A549 (cell line): ENCODE measurements around the gene EEFSEC. TPM values are rescaled to one million over a fixed set of nuclear protein-coding genes. Genes with fewer than 3 reads are reported as not detected.

Experiments
- ATAC-seq, 2 experiments: fragments of 200-7000 bp in 1 of 2; fragments of >200 bp in 1 of 2; cut with Nextera tagmentation in 1 of 2; cut with Tn5 transposase in 1 of 2; 3 replicates each; pipeline versions ENCODE4 v1.8.0 to v1.9.1; 2018 to 2020; ENCODE audit warnings: mild to moderate bottlenecking in 1 of 2, moderate library complexity in 1 of 2
- CTCF ChIA-PET: fragments of 300-600 bp; sonication (Branson Sonifier 250); formaldehyde crosslinking; extraction: SDS; loops from one replicate; lab custom pipeline; 2021; ENCODE audit warnings: antibody characterized with exemption, inconsistent platforms; lab: Yijun Ruan, JAX
- POLR2A ChIA-PET: fragments of 350-600 bp; formaldehyde crosslinking; extraction: SDS; loops from one replicate; lab custom pipeline; 2021; ENCODE audit warnings: antibody characterized with exemption, inconsistent platforms; lab: Yijun Ruan, JAX
- DNase-seq, 2 experiments: peaks; one replicate each; pipeline versions ENCODE4 v3.0.0 to v3.0.0-alpha.2; 2011 to 2016; ENCODE audit warnings: low read depth in 1 of 2, low spot score in 1 of 2
- FAIRE-seq: peaks from 2 replicates; lab custom pipeline; 2011; peaks lifted over from hg19 to GRCh38; lab: Jason Lieb, UNC
- H3K27ac ChIP-seq, 2 experiments: fragments of >200 bp; sonication (Bioruptor Twin); formaldehyde crosslinking; 3 replicates each; pipeline ENCODE4 v1.5.1; 2016 to 2017
- H3K4me1 ChIP-seq: fragments of >200 bp; sonication (Bioruptor Twin); formaldehyde crosslinking; 3 replicates; pipeline ENCODE4 v1.6.1; 2016
- H3K4me2 ChIP-seq: fragments of >200 bp; sonication (Bioruptor Twin); formaldehyde crosslinking; 3 replicates; pipeline ENCODE4 v1.6.1; 2016
- H3K4me3 ChIP-seq: fragments of >200 bp; sonication (Bioruptor Twin); formaldehyde crosslinking; 3 replicates; pipeline ENCODE4 v1.5.1; 2016
- H3K9me3 ChIP-seq: fragments of >200 bp; sonication (Bioruptor Twin); formaldehyde crosslinking; 3 replicates; pipeline ENCODE4 v1.6.1; 2016
- BHLHE40 ChIP-seq: IDR thresholded peaks from 2 replicates; pipeline ENCODE4 v1.6.1; 2012; ENCODE audit warnings: low read depth, low read length, inconsistent platforms
- CBX2 ChIP-seq: fragments of 200-600 bp; sonication (generic); IDR thresholded peaks from 2 replicates; pipeline ENCODE4 v1.6.1; 2016; ENCODE audit warnings: low read depth, mild to moderate bottlenecking, borderline replicate concordance
- CBX8 ChIP-seq: fragments of 200-600 bp; sonication (generic); IDR thresholded peaks from 2 replicates; pipeline ENCODE4 v1.6.1; 2016
- EHMT2 ChIP-seq: fragments of 200-600 bp; sonication (generic); IDR thresholded peaks from 2 replicates; pipeline ENCODE4 v1.6.1; 2016; ENCODE audit warnings: antibody characterized with exemption, low read depth, mild to moderate bottlenecking, moderate library complexity
- GATA3 ChIP-seq: IDR thresholded peaks from 2 replicates; pipeline ENCODE4 v1.6.1; 2012; ENCODE audit warnings: borderline replicate concordance
- JUN ChIP-seq, 2 experiments: fragments of >200 bp; sonication (Bioruptor Twin); formaldehyde crosslinking; IDR thresholded peaks; 2 replicates in 1 of 2; 3 replicates in 1 of 2; pipeline ENCODE4 v1.6.1; 2016 to 2017
- KDM5A ChIP-seq: fragments of 200-600 bp; sonication (generic); IDR thresholded peaks from 2 replicates; pipeline ENCODE4 v1.6.1; 2016; ENCODE audit warnings: antibody characterized with exemption, mild to moderate bottlenecking
- PHF8 ChIP-seq: fragments of 200-600 bp; sonication (generic); IDR thresholded peaks from 2 replicates; pipeline ENCODE4 v1.6.1; 2016; ENCODE audit warnings: low read depth, mild to moderate bottlenecking, antibody characterized with exemption, moderate library complexity, borderline replicate concordance
- POLR2AphosphoS2 ChIP-seq: conservative IDR thresholded peaks from 2 replicates; pipeline ENCODE4 v1.6.1; 2012; ENCODE audit warnings: low read length, improper control_type of control experiment, inconsistent platforms
- RNF2 ChIP-seq: fragments of 200-600 bp; sonication (generic); IDR thresholded peaks from 2 replicates; pipeline ENCODE4 v1.6.1; 2016; ENCODE audit warnings: low read depth, mild to moderate bottlenecking, antibody characterized with exemption, moderate library complexity, borderline replicate concordance
- SMC3 ChIP-seq: fragments of >200 bp; sonication (Bioruptor Twin); formaldehyde crosslinking; IDR thresholded peaks from 3 replicates; pipeline ENCODE4 v1.6.1; 2018; ENCODE audit warnings: inconsistent platforms
- ZNF302 ChIP-seq: fragments of 250-450 bp; sonication (Bioruptor Pico); IDR thresholded peaks from 2 replicates; pipeline ENCODE4 v1.9.0; 2021; ENCODE audit warnings: inconsistent platforms, mild to moderate bottlenecking, moderate library complexity
- WGBS: methylation state at CpG from one replicate; pipeline ENCODE4 v1.1.6; 2017; ENCODE audit errors: missing lambda C conversion rate; 5-methylcytosine and 5-hydroxymethylcytosine counted together
- polyA plus RNA-seq, 4 experiments: library from polyadenylated mRNA; depleted of rRNA in 3 of 4; stranded (reverse); fragments of >200 nt; fragmentation: RNase III in 1 of 4; extraction: RNeasy Plus Mini Kit Qiagen cat#74134 plus additional on column Dnase treatment in 1 of 4; gene quantifications; 2 replicates in 3 of 4; 3 replicates in 1 of 4; pipeline ENCODE4 v1.2.3, GENCODE V29; 2011 to 2017
- TF ChIP-seq, protein P1 (sequence below): fragments of >200 bp; sonication (Bioruptor Twin); formaldehyde crosslinking; IDR thresholded peaks from 2 replicates; pipeline ENCODE4 v1.6.1; 2016
- TF ChIP-seq, protein P2 (sequence below): IDR thresholded peaks from 2 replicates; pipeline ENCODE4 v1.6.1; 2012
- TF ChIP-seq, protein P3 (sequence below): fragments of >200 bp; sonication (Bioruptor Twin); formaldehyde crosslinking; IDR thresholded peaks from 3 replicates; pipeline ENCODE4 v1.5.1; 2016
- TF ChIP-seq, protein P4 (sequence below): fragments of 200-600 bp; sonication (generic); IDR thresholded peaks from 2 replicates; pipeline ENCODE4 v1.6.1; 2016; ENCODE audit warnings: antibody characterized with exemption, mild to moderate bottlenecking, moderate library complexity

EEFSEC gene
- polyA plus RNA-seq, 2 of the 4 experiments (the other 2 are of a cell fraction), result 6.9 to 7.3 TPM

DNA sequence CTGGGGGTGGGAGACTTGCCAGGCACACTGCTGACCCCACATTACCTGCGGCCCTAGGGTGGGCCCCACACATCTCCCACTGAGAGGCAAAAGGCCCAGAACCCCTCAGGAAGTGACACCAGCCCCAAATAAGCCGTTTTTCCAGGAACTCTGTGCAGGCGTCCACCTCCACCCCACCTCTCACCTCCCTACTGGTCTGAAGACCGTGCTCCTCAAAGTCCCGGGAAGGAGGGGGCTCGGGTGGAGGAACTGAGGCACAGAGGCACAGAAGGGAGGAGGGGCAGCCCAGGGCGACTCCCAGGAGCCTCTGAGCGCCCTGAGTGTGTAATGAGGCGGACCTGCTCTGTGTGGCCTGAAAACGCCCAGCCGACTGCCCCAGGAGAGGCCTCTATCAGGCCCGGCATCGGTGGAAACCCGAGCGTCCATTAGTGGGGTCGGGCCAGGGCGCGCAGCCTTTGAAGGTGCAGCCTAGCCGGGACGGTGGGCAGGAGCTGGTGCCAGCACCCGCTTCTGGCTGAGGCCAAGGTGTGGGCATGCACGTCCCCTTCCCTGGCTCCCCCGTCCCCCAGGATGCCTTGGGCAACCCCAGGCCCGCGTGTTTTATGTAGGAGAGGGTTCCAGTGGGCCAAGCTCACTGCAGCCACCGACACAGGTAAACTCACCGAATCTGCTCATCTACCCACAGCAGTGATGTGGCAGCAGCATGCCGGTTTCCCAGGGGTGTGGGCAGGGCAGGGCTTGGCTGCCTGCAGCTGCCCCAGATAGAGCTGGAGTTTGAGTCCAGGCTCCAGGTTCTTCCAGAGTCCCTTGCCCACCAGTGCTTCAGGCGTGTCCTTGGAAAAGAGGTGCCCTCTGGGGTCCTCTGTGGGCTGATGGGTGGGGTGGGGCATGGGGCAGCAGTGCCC is 257.6 kb downstream of the EEFSEC start:
- Histone ChIP-seq H3K4me2 (no peak overlapping the region), H3K4me1 (peaks cover 4% of the 10 kb centered on the region), H3K9me3 (no peaks in the 10 kb centered on the region), H3K4me3 (no peak overlapping the region), H3K27ac (no peak overlapping the region)
- no peak for ATAC-seq
- no peak for DNase-seq
- FAIRE-seq, result no peak
- ChIA-PET CTCF (interaction anchor here (0.7 to 1.2 kb wide), 2 partner anchors 15 to 27 kb away, joined by 3 to 5 read pairs; no protein-coding TSS in a partner anchor), POLR2A (no interaction called here)
- 61% methylated on average over 13 of the region's 29 CpGs for WGBS
- TF ChIP-seq, protein P1, sequence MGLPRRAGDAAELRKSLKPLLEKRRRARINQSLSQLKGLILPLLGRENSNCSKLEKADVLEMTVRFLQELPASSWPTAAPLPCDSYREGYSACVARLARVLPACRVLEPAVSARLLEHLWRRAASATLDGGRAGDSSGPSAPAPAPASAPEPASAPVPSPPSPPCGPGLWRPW, result no peak
- TF ChIP-seq POLR2AphosphoS2 (no peak), CBX8 (no peak), RNF2 (no peak), JUN (IDR thresholded peaks at IDR 0.05) (no peak), BHLHE40 (no peak), PHF8 (no peak), GATA3 (no peak), SMC3 (no peak), KDM5A (no peak)
- TF ChIP-seq, protein P2, sequence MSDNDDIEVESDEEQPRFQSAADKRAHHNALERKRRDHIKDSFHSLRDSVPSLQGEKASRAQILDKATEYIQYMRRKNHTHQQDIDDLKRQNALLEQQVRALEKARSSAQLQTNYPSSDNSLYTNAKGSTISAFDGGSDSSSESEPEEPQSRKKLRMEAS, result no peak
- TF ChIP-seq, protein P3, sequence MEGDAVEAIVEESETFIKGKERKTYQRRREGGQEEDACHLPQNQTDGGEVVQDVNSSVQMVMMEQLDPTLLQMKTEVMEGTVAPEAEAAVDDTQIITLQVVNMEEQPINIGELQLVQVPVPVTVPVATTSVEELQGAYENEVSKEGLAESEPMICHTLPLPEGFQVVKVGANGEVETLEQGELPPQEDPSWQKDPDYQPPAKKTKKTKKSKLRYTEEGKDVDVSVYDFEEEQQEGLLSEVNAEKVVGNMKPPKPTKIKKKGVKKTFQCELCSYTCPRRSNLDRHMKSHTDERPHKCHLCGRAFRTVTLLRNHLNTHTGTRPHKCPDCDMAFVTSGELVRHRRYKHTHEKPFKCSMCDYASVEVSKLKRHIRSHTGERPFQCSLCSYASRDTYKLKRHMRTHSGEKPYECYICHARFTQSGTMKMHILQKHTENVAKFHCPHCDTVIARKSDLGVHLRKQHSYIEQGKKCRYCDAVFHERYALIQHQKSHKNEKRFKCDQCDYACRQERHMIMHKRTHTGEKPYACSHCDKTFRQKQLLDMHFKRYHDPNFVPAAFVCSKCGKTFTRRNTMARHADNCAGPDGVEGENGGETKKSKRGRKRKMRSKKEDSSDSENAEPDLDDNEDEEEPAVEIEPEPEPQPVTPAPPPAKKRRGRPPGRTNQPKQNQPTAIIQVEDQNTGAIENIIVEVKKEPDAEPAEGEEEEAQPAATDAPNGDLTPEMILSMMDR, result no peak

DNA sequence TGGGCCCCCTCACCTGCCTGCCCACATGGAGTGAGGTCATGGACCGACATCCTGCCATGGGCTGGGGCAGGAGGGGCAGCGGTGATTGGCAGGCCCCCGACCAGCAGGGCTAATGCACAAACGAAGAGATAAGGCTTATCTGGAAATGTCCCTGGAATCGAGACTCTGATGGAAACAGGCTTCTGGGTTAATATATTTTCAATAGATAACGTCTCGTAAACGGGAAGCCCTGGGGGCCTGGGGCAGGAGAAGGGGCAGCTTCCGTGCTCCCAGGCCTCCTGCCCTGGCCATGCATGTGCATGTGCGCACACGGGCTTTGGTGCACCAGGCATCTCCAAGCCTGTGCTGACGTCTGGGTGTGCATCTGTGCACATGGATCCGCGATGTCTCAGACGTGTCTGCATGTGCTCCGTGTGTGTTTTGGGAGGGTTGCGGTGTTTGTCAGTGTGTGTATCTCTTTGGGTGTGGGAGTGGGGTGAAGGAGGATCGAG is 258.3 kb downstream of the EEFSEC start:
- H3K4me3 ChIP-seq, result no peak overlapping the region
- no peaks in the 10 kb centered on the region for H3K9me3 ChIP-seq
- ChIA-PET POLR2A (no interaction called here), CTCF (no interaction called here)
- no peak for DNase-seq
- 75% methylated on average over 12 of the region's 18 CpGs for WGBS
- H3K4me1 ChIP-seq, result peaks cover 11% of the 10 kb centered on the region
- no peak for FAIRE-seq
- TF ChIP-seq ZNF302 (no peak), EHMT2 (no peak)
- H3K4me2 ChIP-seq, result no peak overlapping the region
- ATAC-seq, result no peak
- no peak overlapping the region for H3K27ac ChIP-seq

DNA sequence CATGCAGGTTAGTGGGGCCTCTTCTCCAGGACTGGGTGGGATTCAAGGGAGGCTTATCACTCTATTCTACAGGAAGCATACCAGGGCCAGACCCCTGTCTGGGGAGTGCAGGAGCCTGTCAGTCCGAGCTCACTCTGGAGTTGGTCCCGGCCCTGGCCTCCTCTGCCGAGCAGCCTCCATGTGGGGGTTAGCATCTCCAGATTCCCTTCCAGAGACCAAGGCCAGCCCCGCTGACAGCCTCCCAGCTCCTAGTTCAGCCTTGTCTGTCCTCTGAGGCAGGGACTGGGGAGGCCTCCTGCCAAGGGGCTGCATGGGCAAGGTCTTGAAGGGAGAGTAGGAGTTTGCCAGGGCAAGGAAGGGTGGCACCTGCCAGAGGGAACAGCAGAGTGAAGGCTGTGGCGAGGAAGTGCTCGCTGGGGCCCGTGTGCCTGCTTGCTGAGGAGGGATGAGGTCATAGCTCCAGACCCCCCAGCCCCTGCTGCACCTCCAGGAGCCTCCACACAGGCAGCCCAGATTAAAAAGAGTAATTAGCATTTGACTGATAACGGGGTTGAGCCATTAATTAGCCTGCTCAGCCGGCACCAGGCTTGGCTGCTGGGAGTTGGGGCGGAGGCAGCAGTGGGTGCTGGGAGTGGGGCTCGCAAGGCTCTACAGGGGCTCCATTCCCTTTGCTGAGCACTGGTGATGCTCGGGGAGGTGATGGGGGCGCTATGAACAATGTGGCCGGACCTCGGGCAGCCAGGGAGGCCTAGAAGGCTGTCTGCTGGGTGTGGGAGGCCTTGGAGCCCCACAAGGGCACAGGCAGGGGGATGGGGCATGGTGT is 259.1 kb downstream of the EEFSEC start:
- ATAC-seq (no peak), DNase-seq (no peak), FAIRE-seq (no peak)
- TF ChIP-seq RNF2 (no peak), CBX2 (no peak)
- TF ChIP-seq, protein P4, sequence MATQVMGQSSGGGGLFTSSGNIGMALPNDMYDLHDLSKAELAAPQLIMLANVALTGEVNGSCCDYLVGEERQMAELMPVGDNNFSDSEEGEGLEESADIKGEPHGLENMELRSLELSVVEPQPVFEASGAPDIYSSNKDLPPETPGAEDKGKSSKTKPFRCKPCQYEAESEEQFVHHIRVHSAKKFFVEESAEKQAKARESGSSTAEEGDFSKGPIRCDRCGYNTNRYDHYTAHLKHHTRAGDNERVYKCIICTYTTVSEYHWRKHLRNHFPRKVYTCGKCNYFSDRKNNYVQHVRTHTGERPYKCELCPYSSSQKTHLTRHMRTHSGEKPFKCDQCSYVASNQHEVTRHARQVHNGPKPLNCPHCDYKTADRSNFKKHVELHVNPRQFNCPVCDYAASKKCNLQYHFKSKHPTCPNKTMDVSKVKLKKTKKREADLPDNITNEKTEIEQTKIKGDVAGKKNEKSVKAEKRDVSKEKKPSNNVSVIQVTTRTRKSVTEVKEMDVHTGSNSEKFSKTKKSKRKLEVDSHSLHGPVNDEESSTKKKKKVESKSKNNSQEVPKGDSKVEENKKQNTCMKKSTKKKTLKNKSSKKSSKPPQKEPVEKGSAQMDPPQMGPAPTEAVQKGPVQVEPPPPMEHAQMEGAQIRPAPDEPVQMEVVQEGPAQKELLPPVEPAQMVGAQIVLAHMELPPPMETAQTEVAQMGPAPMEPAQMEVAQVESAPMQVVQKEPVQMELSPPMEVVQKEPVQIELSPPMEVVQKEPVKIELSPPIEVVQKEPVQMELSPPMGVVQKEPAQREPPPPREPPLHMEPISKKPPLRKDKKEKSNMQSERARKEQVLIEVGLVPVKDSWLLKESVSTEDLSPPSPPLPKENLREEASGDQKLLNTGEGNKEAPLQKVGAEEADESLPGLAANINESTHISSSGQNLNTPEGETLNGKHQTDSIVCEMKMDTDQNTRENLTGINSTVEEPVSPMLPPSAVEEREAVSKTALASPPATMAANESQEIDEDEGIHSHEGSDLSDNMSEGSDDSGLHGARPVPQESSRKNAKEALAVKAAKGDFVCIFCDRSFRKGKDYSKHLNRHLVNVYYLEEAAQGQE, result no peak
- Histone ChIP-seq H3K27ac (no peak overlapping the region), H3K4me1 (peaks cover 19% of the 10 kb centered on the region), H3K4me3 (no peak overlapping the region), H3K4me2 (no peak overlapping the region), H3K9me3 (no peaks in the 10 kb centered on the region)
- CTCF ChIA-PET, result no interaction called here
- 82% methylated on average over 12 of the region's 15 CpGs for WGBS
- POLR2A ChIA-PET, result no interaction called here
